NCI-H1092 (cell line): ENCODE results near the gene ABLIM3.

Experiments used
- DNase-seq: peaks from one replicate; lab custom pipeline; 2025; lab: John Stamatoyannopoulos, UW

The ABLIM3 gene

DNA sequence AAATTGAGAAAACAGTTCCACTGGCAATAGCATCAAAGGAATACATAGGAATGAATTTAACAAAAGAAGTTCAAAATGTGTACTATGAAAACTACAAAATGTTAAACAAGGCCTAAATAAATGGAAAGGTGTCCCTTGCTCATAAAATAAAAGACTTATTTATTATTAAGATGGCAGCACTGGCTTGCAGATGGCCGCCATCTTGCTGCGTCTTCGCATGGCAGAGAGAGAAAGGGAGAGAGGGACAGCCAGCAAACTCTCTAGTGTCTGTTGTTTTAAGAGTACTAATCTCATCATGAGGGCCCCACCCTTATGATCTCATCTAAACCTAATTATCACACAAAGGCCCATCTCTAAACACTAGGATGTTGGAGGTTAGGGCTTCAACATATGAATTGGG is 47.1 kb downstream of the ABLIM3 start:
- DNase-seq = no peak

DNA sequence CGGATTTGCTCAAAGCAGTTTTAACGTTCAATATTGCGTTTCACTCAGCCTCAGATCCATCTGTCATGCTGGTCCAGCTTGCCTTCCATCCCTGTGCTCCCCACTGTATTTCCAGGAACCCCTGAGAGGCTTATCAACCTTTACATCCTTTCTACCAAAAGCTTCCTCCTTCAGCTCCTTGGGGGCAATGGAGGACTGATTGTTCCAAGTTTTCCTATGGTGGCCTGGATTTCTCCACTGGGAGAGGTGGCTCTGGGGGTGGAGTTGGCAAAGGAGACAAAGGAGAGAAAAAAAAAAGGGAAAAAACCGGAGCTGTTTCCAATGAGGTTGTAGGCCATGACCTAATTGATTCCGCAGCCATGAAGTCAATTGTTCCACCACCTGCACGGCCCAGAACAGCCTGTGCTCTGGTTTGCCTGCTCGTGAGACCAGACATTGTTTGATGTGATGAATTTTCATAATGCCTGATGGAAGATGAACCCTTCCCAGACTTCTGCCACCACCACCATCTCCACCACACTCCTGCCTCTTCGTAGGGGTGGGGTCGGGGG is 54.1 kb downstream of the ABLIM3 start:
- no peak for DNase-seq

- DNase-seq = no peak
These were observed 54.7 kb downstream of the ABLIM3 start for GRCh38 chr5:149195962-149196361.

DNA sequence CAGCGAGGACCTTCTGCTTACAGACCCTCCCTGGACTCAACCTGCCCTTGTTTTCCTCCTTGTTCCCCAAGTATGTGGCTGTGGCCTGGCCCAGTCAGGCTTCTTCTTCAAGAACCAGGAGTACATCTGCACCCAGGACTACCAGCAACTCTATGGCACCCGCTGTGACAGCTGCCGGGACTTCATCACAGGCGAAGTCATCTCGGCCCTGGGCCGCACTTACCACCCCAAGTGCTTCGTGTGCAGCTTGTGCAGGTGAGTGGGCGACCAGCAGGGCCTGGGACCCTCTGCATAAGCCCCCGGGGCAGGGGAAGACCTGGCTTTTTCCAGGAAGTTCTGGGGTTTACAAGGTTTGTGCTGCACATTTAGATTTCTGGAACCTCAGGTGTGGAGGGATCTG is 56.9 kb downstream of the ABLIM3 start:
- no peak for DNase-seq

DNA sequence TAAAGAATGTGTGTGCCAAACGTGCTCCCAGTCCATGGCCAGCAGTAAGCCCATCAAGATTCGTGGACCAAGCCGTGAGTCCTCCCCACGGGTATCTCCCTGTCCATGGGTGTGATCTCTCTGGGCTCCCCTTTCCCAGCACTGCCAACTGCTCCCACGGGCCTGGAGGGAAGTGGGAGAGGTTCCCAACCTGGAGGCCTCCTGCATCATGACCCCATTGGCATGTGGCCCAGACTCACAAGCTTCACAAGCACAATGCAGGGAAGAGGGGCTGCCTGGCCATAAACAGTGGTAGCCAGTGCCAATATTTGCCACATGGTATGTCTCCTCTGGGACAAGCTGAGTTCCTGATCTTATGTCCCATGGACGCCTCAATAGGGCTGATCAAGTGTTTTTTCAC is 59.1 kb downstream of the ABLIM3 start:
- DNase-seq = no peak

DNA sequence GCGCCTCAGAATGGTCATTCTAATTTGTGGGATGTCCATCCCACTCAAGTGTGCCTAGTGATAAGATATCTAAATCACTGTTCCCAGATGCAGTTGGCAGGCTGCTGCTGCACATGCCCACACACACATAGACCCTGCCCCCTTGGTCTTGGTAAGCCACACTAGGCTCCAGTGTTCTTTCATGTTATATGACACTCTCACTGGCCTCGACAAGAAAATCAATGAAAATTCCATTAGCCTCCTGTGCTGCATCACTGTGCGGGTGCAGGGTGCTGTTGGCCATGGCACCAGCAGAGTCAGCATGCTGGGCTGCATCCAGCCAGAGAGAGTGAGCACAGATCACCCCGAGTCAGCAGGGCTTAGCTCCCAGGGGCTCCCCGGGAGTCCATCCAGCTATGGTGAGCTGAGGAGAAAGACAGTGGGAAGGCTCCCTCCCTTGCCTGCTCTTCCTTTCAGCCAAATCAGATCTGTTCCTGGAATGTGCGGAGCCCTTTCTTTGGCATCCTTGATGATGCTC is 59.9 kb downstream of the ABLIM3 start:
- no peak for DNase-seq

GRCh38 chr5:149202910-149203451 is 61.7 kb downstream of the ABLIM3 start:
- DNase-seq = no peak

GRCh38 chr5:149203921-149204441 is 62.7 kb downstream of the ABLIM3 start:
- DNase-seq = no peak

DNA sequence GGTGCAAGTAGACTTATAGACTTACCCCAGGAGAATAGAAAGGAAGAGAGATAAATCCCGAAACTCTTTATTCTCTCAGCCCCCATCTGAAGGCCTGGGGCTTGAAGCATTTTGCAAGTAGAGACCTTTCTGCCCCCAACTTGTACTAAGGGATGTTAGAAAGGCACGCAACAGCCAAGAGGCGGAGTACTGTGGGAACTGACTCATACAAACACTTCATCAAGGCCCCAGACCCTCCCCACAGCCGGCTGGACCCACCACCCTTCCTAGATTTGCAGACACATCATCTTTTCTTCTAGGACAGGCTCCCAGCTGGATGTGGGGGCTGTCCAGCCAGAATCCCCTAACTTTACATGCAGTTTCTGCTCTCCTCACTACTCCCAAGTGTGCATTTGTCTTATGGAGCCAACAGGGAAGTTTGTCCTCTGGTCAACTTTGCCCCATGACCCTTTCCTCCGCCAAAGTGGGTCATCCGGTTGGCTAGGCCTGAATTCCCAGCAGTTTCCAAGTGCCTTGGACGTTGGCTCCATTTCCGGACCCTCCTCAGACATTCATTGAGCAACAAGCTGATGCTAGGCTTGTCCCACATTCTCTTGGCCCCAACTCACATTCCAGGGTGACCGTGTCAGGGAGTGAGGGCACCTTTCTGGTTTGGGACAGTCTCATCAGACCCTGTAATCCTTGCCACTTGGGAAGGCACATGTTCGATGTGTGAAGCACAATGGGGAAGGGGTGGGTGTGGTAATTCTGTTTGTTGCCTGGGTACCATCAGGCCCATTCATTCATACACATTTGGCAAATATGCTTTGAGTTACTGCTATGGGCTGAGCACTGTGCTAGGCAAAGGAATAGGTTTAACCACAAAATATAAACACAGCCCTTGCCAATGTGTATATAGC is 64.6 kb downstream of the ABLIM3 start:
- DNase-seq = no peak

DNA sequence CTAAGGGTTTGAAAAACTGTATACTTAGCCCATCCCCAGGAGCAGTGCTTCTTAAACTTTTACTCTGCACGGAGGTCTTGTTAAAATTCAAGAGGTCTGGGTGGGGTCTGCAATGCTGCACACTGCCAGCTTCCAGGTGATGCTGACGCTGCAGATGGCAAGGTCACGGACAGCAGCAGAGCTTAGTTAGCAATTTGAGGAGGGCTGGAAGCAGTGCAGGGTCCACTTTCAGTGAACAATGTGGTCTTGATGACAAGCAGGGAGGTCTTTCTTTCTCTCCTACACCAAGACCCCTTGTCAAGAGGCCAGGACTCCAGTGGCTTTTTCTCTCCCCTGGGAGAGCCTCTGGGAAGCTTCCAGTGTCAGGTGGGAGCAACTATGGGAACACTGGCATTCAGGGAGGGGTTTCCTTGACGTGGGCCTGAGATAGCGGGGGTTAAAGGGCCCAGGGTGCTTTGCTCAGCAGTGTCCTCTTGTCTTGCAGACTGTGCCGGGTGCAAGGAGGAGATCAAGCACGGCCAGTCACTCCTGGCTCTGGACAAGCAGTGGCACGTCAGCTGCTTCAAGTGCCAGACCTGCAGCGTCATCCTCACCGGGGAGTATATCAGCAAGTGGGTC is 65.3 kb downstream of the ABLIM3 start:
- no peak for DNase-seq

GRCh38 chr5:149207831-149208230 is 66.5 kb downstream of the ABLIM3 start:
- no peak for DNase-seq

GRCh38 chr5:149210225-149210624 is 68.9 kb downstream of the ABLIM3 start:
- no peak for DNase-seq

- DNase-seq = no peak
These were observed 69.7 kb downstream of the ABLIM3 start for GRCh38 chr5:149210968-149211490.

DNA sequence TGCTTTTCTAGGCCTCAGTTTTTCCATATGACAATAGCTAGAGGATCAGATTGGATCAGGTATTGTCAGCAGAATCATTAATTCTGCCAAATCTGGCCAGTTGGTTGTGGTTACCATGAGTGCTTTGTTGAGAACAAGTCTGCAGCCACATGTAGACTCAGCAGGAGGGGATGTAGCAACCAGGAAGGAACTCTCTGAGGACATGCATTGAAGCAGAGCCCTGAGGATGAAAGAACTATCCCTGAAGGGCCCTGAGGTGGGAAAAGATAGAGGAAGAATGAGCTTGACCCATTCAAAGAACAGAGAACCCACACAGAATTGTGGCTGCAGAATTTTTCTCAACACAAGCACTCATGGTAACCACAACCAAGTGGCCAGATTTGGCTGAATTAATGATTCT is 70.3 kb downstream of the ABLIM3 start:
- DNase-seq = no peak

- DNase-seq = no peak
These were observed 71.1 kb downstream of the ABLIM3 start for GRCh38 chr5:149212198-149212951.

DNA sequence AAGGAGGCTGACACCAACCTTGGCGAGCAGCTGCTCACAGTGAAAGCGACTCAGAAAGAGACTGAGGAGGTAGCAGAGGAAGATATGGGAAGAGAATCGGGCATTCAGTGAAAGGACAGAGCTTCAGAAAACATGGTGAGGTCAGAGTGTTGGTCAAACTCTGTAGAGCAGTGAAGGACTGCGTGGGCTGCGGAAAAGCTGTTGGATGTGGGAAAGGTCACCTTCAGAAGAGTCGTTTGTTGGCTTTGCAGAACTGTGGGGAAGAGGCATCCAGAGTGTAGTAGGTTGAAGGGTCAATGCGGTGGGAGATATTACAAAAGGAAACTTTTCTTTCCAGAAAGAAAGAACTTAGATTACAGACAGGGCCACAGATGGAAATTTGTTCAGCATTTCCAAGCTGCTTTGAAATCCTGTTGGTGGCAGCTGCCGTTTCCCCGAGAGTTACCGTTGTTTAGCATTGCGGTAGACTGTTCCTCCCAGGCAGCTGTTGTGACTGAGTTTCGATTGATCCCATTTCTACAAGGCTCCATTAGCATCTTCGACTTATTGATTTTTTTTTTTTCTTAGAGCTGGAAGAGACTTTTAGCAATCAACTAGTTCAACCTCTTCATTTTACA is 72.1 kb downstream of the ABLIM3 start:
- DNase-seq = no peak

- no peak for DNase-seq
These were observed 74.3 kb downstream of the ABLIM3 start for GRCh38 chr5:149215478-149216090.

DNA sequence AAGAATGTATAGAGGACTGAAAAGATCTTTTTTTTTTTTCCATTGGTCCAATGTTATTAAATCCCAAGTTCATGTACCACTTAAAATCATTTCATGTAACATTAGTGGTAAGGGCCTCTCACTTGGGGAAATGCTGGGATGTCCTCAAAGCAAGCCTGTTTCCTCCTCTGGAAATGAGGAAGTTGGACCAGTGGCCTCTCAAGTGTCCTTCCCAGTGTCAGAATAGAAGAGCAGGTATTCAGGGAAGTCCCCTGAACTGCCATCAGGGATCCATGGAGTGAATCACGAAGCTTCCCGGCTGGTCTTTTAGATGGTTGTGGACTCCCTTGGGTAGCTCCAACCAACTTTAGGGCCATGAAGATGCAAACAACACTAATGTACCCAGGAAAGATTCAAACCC is 75.2 kb downstream of the ABLIM3 start:
- DNase-seq = no peak

DNA sequence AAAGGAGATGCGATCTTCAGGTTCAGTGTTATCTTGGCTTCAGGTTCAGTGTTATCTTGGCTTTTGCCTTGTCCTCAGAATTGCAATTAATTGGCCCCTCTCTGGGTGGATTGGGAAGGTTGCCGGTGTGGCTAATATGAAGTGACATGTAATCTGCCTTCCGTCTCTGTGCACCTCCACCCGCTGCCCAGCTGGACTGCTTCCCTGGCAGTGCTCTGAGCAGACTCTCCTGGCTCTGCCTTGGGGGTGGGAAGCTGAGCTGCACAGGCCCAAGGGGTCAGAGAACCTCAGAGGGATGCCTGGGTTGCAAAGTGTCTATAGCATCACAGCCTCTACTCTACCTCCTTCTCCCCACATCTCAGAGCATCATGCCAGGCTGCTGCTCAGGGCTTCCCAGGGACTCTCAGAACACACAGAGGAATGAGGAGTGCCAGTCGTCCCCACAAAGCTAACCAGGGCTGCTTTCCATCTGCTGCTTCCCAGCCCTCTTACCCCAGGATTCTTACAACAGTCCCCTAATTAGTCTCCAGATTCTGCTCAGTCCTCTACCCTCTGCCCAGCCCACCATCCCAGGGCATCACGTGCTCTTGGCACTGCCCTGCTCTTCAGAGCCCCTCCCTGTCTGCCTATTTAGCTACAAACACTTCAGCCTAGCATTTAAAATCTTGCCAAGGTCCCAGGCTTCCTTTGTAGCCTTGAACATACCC is 76.0 kb downstream of the ABLIM3 start:
- no peak for DNase-seq

DNA sequence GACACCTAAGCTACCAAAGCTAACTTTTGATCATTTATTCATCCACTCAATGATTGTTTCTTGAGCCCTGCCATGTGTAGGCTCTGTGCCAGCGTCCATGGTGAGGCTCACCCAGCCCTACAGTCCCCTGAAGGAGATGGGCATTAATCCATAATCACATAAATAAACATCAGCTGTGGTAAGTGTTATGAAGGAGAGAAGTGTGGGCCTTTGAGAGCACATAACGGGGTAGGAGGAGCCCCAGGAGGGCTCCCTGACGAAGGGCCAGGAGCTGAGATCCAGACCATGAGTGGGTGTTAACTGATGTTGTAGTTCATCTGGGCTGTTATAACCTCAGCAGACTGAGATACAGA is 76.5 kb downstream of the ABLIM3 start:
- peak; percentile 26 for DNase-seq
